Astrocyte (in vitro differentiated cells and primary cell): Measurements from ENCODE around the gene SUN5.

Experiments used
- EZH2 ChIP-seq: IDR thresholded peaks from 2 replicates; pipeline ENCODE4 v1.6.1; 2012; ENCODE audit warnings: mild to moderate bottlenecking, low read length, inconsistent platforms; ENCODE audit not compliant: insufficient read depth
- TF ChIP-seq, protein P1 (sequence below): IDR thresholded peaks from 2 replicates; pipeline ENCODE4 v1.5.1; 2011; ENCODE audit warnings: low read depth, mild to moderate bottlenecking, inconsistent platforms, low read length, moderate library complexity; ENCODE audit not compliant: insufficient read depth

DNA sequence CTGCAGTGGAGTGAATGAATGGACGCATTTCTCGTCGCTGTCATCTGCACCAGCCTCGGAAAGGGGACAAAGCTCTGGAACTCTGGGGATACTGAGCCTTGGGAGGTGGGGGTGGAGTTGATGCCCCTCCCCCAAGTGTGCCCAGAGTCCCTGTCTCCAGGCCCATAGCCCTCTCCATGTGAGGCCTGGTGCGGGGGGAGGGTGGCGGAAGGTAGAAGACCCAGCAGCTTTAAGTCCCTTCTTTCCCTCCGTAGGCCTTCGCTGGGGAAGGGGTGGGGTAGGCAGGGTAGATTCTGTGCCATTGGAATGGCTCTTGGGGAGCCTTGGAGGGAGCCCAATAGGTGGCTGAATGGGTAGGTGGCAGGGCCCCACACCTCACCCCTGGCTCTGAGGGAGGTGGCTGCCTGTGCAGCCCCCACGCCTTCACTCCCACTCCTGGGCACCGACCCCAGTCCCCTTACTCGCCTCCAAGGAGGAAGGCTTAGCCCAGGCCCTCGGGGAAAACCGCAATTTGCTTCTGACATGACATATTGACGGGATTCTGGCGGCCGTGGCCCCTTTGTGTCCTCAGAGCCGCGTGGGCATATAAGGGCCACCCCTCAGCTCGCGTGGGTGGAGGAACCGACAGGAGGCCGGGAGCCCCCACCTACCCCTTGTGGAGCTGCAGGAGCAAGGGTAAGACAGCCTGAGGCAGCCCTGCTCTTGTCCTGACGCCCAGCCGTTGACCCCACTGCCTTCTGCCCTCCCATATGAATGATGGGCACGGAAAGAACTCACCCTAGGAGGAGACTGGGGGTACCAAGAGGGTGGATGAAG is 49.3 kb upstream of the SUN5 start, which contains the start of gene BPIFB3:
- TF ChIP-seq, protein P1, sequence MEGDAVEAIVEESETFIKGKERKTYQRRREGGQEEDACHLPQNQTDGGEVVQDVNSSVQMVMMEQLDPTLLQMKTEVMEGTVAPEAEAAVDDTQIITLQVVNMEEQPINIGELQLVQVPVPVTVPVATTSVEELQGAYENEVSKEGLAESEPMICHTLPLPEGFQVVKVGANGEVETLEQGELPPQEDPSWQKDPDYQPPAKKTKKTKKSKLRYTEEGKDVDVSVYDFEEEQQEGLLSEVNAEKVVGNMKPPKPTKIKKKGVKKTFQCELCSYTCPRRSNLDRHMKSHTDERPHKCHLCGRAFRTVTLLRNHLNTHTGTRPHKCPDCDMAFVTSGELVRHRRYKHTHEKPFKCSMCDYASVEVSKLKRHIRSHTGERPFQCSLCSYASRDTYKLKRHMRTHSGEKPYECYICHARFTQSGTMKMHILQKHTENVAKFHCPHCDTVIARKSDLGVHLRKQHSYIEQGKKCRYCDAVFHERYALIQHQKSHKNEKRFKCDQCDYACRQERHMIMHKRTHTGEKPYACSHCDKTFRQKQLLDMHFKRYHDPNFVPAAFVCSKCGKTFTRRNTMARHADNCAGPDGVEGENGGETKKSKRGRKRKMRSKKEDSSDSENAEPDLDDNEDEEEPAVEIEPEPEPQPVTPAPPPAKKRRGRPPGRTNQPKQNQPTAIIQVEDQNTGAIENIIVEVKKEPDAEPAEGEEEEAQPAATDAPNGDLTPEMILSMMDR: no peak
- TF ChIP-seq EZH2: no peak
